GM12878 (cell line): ENCODE data around the gene NMNAT3. TPM values are rescaled to one million over a fixed set of nuclear protein-coding genes. Genes with fewer than 3 reads are reported as not detected.

Experiments used
- ATAC-seq: fragments of 200-7000 bp; cut with Tn5 transposase; 3 replicates; pipeline ENCODE4 v1.9.1; 2020; ENCODE audit warnings: mild to moderate bottlenecking, moderate library complexity
- BruUV-seq: library from RNA; stranded (reverse); fragments of 400-500 nt; replicated peaks from 2 replicates; lab custom pipeline; 2021; lab: Mats Ljungman, UMichigan
- CTCF ChIA-PET: fragments of 300-600 bp; sonication (Branson Sonifier 250); formaldehyde crosslinking; extraction: SDS; loops from one replicate; lab custom pipeline; 2021; ENCODE audit warnings: inconsistent platforms; lab: Yijun Ruan, JAX
- POLR2A ChIA-PET: fragments of 350-600 bp; formaldehyde crosslinking; extraction: SDS; loops from one replicate; lab custom pipeline; 2021; ENCODE audit warnings: inconsistent platforms; lab: Charles Lee
- RAD21 ChIA-PET: fragments of 300-600 bp; sonication (Branson Sonifier 250); formaldehyde crosslinking; loops from one replicate; lab custom pipeline; 2023; ENCODE audit warnings: antibody characterized with exemption; ENCODE audit not compliant: unreplicated experiment; lab: Charles Lee
- SMC1A ChIA-PET: fragments of 300-600 bp; sonication (Branson Sonifier 250); formaldehyde crosslinking; loops from one replicate; lab custom pipeline; 2023; ENCODE audit not compliant: unreplicated experiment, uncharacterized antibody; lab: Charles Lee
- DNase-seq: peaks from one replicate; pipeline ENCODE4 v3.0.0-alpha.2; 2011; ENCODE audit warnings: low read depth, low spot score
- FAIRE-seq: peaks from 3 replicates; lab custom pipeline; 2011; peaks lifted over from hg19 to GRCh38; lab: Jason Lieb, UNC
- H2AFZ ChIP-seq: 2 replicates; pipeline ENCODE4 v1.6.0; 2011; ENCODE audit warnings: low read depth, low read length, control low read depth; ENCODE audit not compliant: control insufficient read depth
- H3K27ac ChIP-seq: 2 replicates; pipeline ENCODE4 v1.5.1; 2011; ENCODE audit warnings: control low read depth; ENCODE audit not compliant: control insufficient read depth, insufficient read depth
- H3K27me3 ChIP-seq, 2 experiments: replicated peaks in 1 of 2; 2 replicates each; pipeline versions ENCODE4 v1.6.0 to v1.6.1; 2011; ENCODE audit warnings: low read length in 1 of 2; ENCODE audit not compliant: control insufficient read depth in 2 of 2, insufficient read depth in 2 of 2
- H3K36me3 ChIP-seq, 2 experiments: 2 replicates each; pipeline ENCODE4 v1.5.1; 2011; ENCODE audit warnings: low read length in 1 of 2; ENCODE audit not compliant: control insufficient read depth in 2 of 2, insufficient read depth in 2 of 2
- H3K4me1 ChIP-seq: 2 replicates; pipeline ENCODE4 v1.6.1; 2011; ENCODE audit warnings: mild to moderate bottlenecking, low read length, moderate library complexity, mixed read lengths; ENCODE audit not compliant: control insufficient read depth, insufficient read depth
- H3K4me2 ChIP-seq: 2 replicates; pipeline ENCODE4 v1.6.0; 2011; ENCODE audit warnings: control low read depth; ENCODE audit not compliant: control insufficient read depth, insufficient read depth
- H3K4me3 ChIP-seq: fragments of 200-600 bp; sonication (generic); 2 replicates; pipeline ENCODE4 v1.5.1; 2016
- H3K79me2 ChIP-seq: 2 replicates; pipeline ENCODE4 v1.6.0; 2011; ENCODE audit warnings: low read length; ENCODE audit not compliant: control insufficient read depth, insufficient read depth
- H3K9ac ChIP-seq: 2 replicates; pipeline ENCODE4 v1.8.0; 2011; ENCODE audit warnings: low read length, control low read depth, mixed read lengths; ENCODE audit not compliant: control insufficient read depth, insufficient read depth
- H3K9me3 ChIP-seq: replicated peaks from 3 replicates; pipeline ENCODE4 v1.5.1; 2011; ENCODE audit warnings: mild to moderate bottlenecking, low read length; ENCODE audit not compliant: control insufficient read depth, insufficient read depth
- H4K20me1 ChIP-seq: 2 replicates; pipeline ENCODE4 v1.6.0; 2011; ENCODE audit not compliant: control insufficient read depth, insufficient read depth
- BCL3 ChIP-seq: IDR thresholded peaks from 2 replicates; pipeline ENCODE4 v1.6.1; 2011; ENCODE audit warnings: borderline replicate concordance, low read depth, mild to moderate bottlenecking, moderate library complexity, low read length; ENCODE audit not compliant: insufficient read depth, poor library complexity, severe bottlenecking
- CTCF ChIP-seq, 3 experiments: IDR thresholded peaks in 2 of 3; conservative IDR thresholded peaks in 1 of 3; 2 replicates each; pipeline ENCODE4 v1.5.1; 2011; ENCODE audit warnings: low read depth in 3 of 3, low read length in 3 of 3, mild to moderate bottlenecking in 3 of 3, control low read depth in 2 of 3, moderate library complexity in 2 of 3, inconsistent platforms in 1 of 3, mixed read lengths in 1 of 3; ENCODE audit not compliant: control insufficient read depth in 2 of 3, insufficient read depth in 1 of 3; ENCODE audit errors: extremely low read depth in 1 of 3
- ELK1 ChIP-seq: IDR thresholded peaks from 2 replicates; pipeline ENCODE4 v1.6.1; 2012; ENCODE audit warnings: low read depth, low read length, improper control_type of control experiment
- JUNB ChIP-seq: IDR thresholded peaks from 2 replicates; pipeline ENCODE4 v1.6.1; 2016; ENCODE audit warnings: antibody characterized with exemption, mild to moderate bottlenecking
- KDM1A ChIP-seq: fragments of 200-600 bp; sonication (generic); IDR thresholded peaks from 2 replicates; pipeline ENCODE4 v1.6.1; 2016; ENCODE audit warnings: borderline replicate concordance
- KLF5 ChIP-seq: fragments of 450-650 bp; IDR thresholded peaks from 2 replicates; pipeline ENCODE4 v1.6.1; 2014; ENCODE audit warnings: mild to moderate bottlenecking; ENCODE audit not compliant: partially characterized antibody
- SP1 ChIP-seq: IDR thresholded peaks from one replicate; pipeline ENCODE4 v1.6.1; 2011; ENCODE audit warnings: low read depth, low read length
- TARDBP ChIP-seq: IDR thresholded peaks from 2 replicates; pipeline ENCODE4 v1.6.1; 2016; ENCODE audit warnings: borderline replicate concordance
- USF2 ChIP-seq: IDR thresholded peaks from 2 replicates; pipeline ENCODE4 v1.6.1; 2011; ENCODE audit warnings: low read depth, low read length, improper control_type of control experiment, borderline replicate concordance
- ZBED1 ChIP-seq: IDR thresholded peaks from 2 replicates; pipeline ENCODE4 v1.6.1; 2016; ENCODE audit warnings: borderline replicate concordance
- ZBTB11 ChIP-seq: fragments of 450-650 bp; formaldehyde crosslinking; IDR thresholded peaks from 2 replicates; pipeline ENCODE4 v1.5.0; 2022; ENCODE audit warnings: mild to moderate bottlenecking, missing genetic modification characterization
- ZNF207 ChIP-seq: fragments of 450-650 bp; IDR thresholded peaks from 2 replicates; pipeline ENCODE4 v1.6.1; 2014; ENCODE audit warnings: antibody characterized with exemption, mild to moderate bottlenecking, borderline replicate concordance
- ZNF217 ChIP-seq: fragments of 450-650 bp; IDR thresholded peaks from 2 replicates; pipeline ENCODE4 v1.6.1; 2017; ENCODE audit warnings: antibody characterized with exemption, mild to moderate bottlenecking
- ZNF24 ChIP-seq: fragments of 450-650 bp; IDR thresholded peaks from 2 replicates; pipeline ENCODE4 v1.6.1; 2017; ENCODE audit warnings: antibody characterized with exemption, mild to moderate bottlenecking
- WGBS: methylation state at CpG from one replicate; pipeline ENCODE4 v1.1.6; 2016; ENCODE audit warnings: low lambda C conversion rate; ENCODE audit not compliant: insufficient replicate concordance, insufficient coverage; ENCODE audit errors: missing lambda C conversion rate; 5-methylcytosine and 5-hydroxymethylcytosine counted together
- in situ Hi-C: fragments of 300-500 bp; cut with MboI; formaldehyde crosslinking; loops from 9 replicates; pipeline ENCODE4 v1.14.3; 2018; ENCODE audit warnings: mixed read lengths
- intact Hi-C: fragments of 100-400 bp; cut with micrococcal nuclease; formaldehyde crosslinking; loops from one replicate; pipeline ENCODE4 v1.14.2; 2022; ENCODE audit not compliant: unreplicated experiment
- polyA plus RNA-seq, 11 experiments: library from polyadenylated mRNA; depleted of rRNA in 4 of 11; unstranded in 6 of 11; stranded (reverse) in 5 of 11; fragments of >200 nt; fragmentation: Nextera tagmentation in 4 of 11; fragmentation: Illumina TruSeq in 1 of 11; extraction: Ambion mirVana in 4 of 11; extraction: Trizol in 1 of 11; gene quantifications; 1 replicate in 1 of 11; 2 replicates in 10 of 11; pipeline versions ENCODE4 v1.2.1 to v1.2.3, GENCODE V29; 2011 to 2016; ENCODE audit warnings: inconsistent platforms in 2 of 11, missing spikeins in 2 of 11, low read depth in 1 of 11
- total RNA-seq, 4 experiments: library from RNA; depleted of rRNA in 3 of 4; stranded (reverse); fragments of >200 nt in 3 of 4; fragmentation: Illumina TruSeq in 1 of 4; extraction: Trizol in 1 of 4; gene quantifications; 2 replicates each; pipeline versions ENCODE4 v1.2.1 to v1.2.3, GENCODE V29; 2013 to 2021

The NMNAT3 gene
- total and polyA plus RNA-seq, 10 of the 15 experiments (the other 5 are each of a cell fraction or from before 2014, with no cell fraction given): under 0.01 to 0.92 (median 0.08) TPM; not detected in 4

GRCh38 chr3:139670196-139670595 is 7.6 kb downstream of the NMNAT3 start:
- in situ Hi-C loops (no loop called here), intact Hi-C loops (no loop called here)
- no peak for ATAC-seq
- H3K9me3 ChIP-seq: no peaks in the 10 kb centered on the region
- FAIRE-seq: no peak
- H3K79me2 ChIP-seq: no peaks in the 10 kb centered on the region
- CTCF ChIA-PET: no interaction called here
- no peak overlapping the region for H2AFZ ChIP-seq
- DNase-seq: no peak
- no peaks in the 10 kb centered on the region for H3K4me1 ChIP-seq
- SMC1A ChIA-PET: no interaction called here
- no peak overlapping the region for H3K4me2 ChIP-seq
- H3K36me3 ChIP-seq: no peaks in the 10 kb centered on the region
- no peak overlapping the region for H3K27ac ChIP-seq
- POLR2A ChIA-PET: no interaction called here
- 49% methylated on average over 4 of the region's 4 CpGs for WGBS
- no TSS peak for BruUV-seq
- no peak overlapping the region for H3K4me3 ChIP-seq
- H4K20me1 ChIP-seq: no peaks in the 10 kb centered on the region
- RAD21 ChIA-PET: no interaction called here
- H3K27me3 ChIP-seq: peaks cover 0 to 2% of the 10 kb centered on the region in 2 experiments; a peak in 2 of 4 replicates
- H3K9ac ChIP-seq: no peak overlapping the region
- no peak for TF ChIP-seq SP1
- no peak for TF ChIP-seq ELK1
- TF ChIP-seq ZNF217: no peak
- no peak for TF ChIP-seq ZBTB11 (CRISPR knock-in tag)
- no peak for TF ChIP-seq ZBED1
- no peak for TF ChIP-seq TARDBP
- no peak for TF ChIP-seq JUNB
- TF ChIP-seq CTCF (IDR thresholded peaks at IDR 0.05 in 2 of 3, conservative IDR thresholded peaks at IDR 0.05 in 1 of 3; ENCODE audit: control insufficient read depth in 2 of 3, extremely low read depth in 1 of 3, insufficient read depth in 1 of 3, low read depth in 3 of 3, low read length in 3 of 3): no peak
- TF ChIP-seq ZNF207: no peak
- no peak for TF ChIP-seq KDM1A
- no peak for TF ChIP-seq BCL3
- no peak for TF ChIP-seq KLF5
- TF ChIP-seq USF2: no peak
- no peak for TF ChIP-seq ZNF24
